ENCODE measurements around the gene NPAS3.

DNA sequence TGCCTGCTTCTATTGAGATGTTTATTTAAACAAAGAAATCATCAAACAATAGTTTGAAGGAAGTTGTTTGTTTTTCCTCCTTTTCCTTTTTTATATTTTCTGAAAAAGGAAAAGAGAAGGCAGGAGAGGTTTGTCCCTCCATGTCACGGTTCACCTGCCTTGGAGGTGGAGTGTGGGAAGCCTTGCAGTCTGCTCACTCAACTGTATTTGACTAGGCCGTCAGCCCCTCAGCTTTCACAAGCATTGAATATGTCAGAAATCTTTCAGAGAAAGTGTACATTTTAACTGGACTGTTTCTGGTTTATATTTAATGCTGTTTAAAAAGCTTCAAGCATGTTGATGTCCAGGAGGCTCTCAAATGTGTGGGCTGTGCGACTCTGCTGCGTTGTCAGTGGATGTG lies 370.4 kb downstream of the NPAS3 start:
- no peak for TF ChIP-seq CEBPB (IDR thresholded peaks at IDR 0.05; ENCODE audit: low read depth)
- no peak for TF ChIP-seq EGR1 (IDR thresholded peaks at IDR 0.05; ENCODE audit: low read depth)
- no peak for TF ChIP-seq CTCF (IDR thresholded peaks at IDR 0.05 in 2 of 3, conservative IDR thresholded peaks at IDR 0.05 in 1 of 3; ENCODE audit: borderline replicate concordance in 1 of 3, insufficient read depth in 1 of 3, low read depth in 2 of 3, low read length in 2 of 3)
- TF ChIP-seq JUND (IDR thresholded peaks at IDR 0.05): no peak
- no peak for TF ChIP-seq POLR2A (IDR thresholded peaks at IDR 0.05; ENCODE audit: borderline replicate concordance, extremely low read depth, insufficient read depth, insufficient read length)
- TF ChIP-seq POLR2AphosphoS5 (IDR thresholded peaks at IDR 0.05; ENCODE audit: low read depth, low read length): no peak
- TF ChIP-seq REST (IDR thresholded peaks at IDR 0.05; ENCODE audit: low read depth): no peak
